DOHH2 (cell line): ENCODE data around the gene TBC1D16.
"Not testable (repeated sequence)": the region's sequence is repeated elsewhere in the genome, so short reads cannot be mapped to it uniquely, and the experiment has no call there.

Experiments
- H3F3A ChIP-seq: fragments of 200-600 bp; sonication (generic), shearing (Covaris generic); 2 replicates; pipeline ENCODE4 v1.6.0; 2016; ENCODE audit warnings: antibody characterized with exemption, mild to moderate bottlenecking; ENCODE audit not compliant: control insufficient read depth, insufficient read depth
- H3K27ac ChIP-seq: fragments of 200-600 bp; sonication (generic); 2 replicates; pipeline ENCODE4 v1.5.1; 2014; ENCODE audit warnings: low read depth, mild to moderate bottlenecking, low read length, moderate library complexity
- H3K27me3 ChIP-seq: fragments of 200-600 bp; sonication (generic); 2 replicates; pipeline ENCODE4 v1.6.1; 2014; ENCODE audit warnings: mild to moderate bottlenecking, low read length, mixed read lengths; ENCODE audit not compliant: control insufficient read depth
- H3K36me3 ChIP-seq: fragments of 200-600 bp; sonication (generic); 2 replicates; pipeline ENCODE4 v1.6.1; 2014; ENCODE audit warnings: mild to moderate bottlenecking, low read length, moderate library complexity, mixed read lengths; ENCODE audit not compliant: control insufficient read depth
- H3K4me1 ChIP-seq: fragments of 200-600 bp; sonication (generic); 2 replicates; pipeline ENCODE4 v1.6.1; 2014; ENCODE audit warnings: mild to moderate bottlenecking, low read length, mixed read lengths; ENCODE audit not compliant: control insufficient read depth
- H3K4me2 ChIP-seq: fragments of 200-600 bp; sonication (generic); 2 replicates; pipeline ENCODE4 v1.6.0; 2014; ENCODE audit warnings: mild to moderate bottlenecking, low read length, moderate library complexity
- H3K4me3 ChIP-seq: fragments of 200-600 bp; sonication (generic); 2 replicates; pipeline ENCODE4 v1.5.1; 2014; ENCODE audit warnings: mild to moderate bottlenecking, low read length, mixed read lengths
- H3K79me2 ChIP-seq: fragments of 200-600 bp; sonication (generic); 2 replicates; pipeline ENCODE4 v1.6.1; 2014; ENCODE audit warnings: mild to moderate bottlenecking, low read length, mixed read lengths; ENCODE audit not compliant: control insufficient read depth
- H3K9me2 ChIP-seq: fragments of 200-600 bp; sonication (generic); replicated peaks from 2 replicates; pipeline ENCODE4 v1.6.1; 2014; ENCODE audit warnings: mild to moderate bottlenecking, low read length, mixed read lengths; ENCODE audit not compliant: control insufficient read depth
- H3K9me3 ChIP-seq: fragments of 200-600 bp; sonication (generic); 2 replicates; pipeline ENCODE4 v1.6.1; 2014; ENCODE audit warnings: antibody characterized with exemption, low read length, mixed read lengths; ENCODE audit not compliant: control insufficient read depth, insufficient read depth
- H4K20me1 ChIP-seq: fragments of 200-600 bp; sonication (generic); 2 replicates; pipeline ENCODE4 v1.6.0; 2014; ENCODE audit warnings: low read depth, mild to moderate bottlenecking, antibody characterized with exemption, low read length, moderate library complexity; ENCODE audit not compliant: control insufficient read depth, insufficient read depth
- EZH2phosphoT487 ChIP-seq: fragments of 200-600 bp; sonication (generic); IDR thresholded peaks from 2 replicates; pipeline ENCODE4 v1.6.1; 2017; ENCODE audit warnings: borderline replicate concordance, mild to moderate bottlenecking, antibody characterized with exemption, low read length, moderate library complexity, mixed read lengths
- TF ChIP-seq, protein P1 (sequence below): fragments of 200-600 bp; sonication (generic); IDR thresholded peaks from one replicate; pipeline ENCODE4 v1.5.1; 2014; ENCODE audit warnings: antibody characterized with exemption, mild to moderate bottlenecking, low read depth, low read length; ENCODE audit not compliant: poor library complexity, severe bottlenecking

The TBC1D16 gene

DNA sequence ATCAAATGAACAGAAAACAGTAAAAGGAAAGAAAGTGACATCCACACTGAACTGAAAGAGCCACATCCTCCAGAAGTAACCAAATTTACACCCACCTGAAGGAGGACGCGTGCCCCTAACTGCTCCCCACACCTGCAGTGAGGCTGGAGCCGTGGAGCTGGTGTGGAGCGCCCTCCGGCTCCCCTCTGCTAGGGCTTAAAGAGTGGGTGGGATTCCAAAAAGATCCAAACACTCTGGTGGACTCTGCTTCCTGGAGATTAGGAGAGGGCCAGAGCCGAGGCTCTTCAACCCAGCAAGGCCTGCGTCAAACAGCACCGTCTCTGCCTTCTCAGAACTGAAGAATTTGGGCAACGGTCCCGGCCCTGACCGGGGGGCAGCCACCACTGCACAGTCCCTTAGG is 16.0 kb upstream of the TBC1D16 start:
- no peaks in the 10 kb centered on the region for H3K9me3 ChIP-seq
- H3K27me3 ChIP-seq = no peaks in the 10 kb centered on the region
- H3K79me2 ChIP-seq = no peaks in the 10 kb centered on the region
- H3K4me1 ChIP-seq = no peaks in the 10 kb centered on the region
- H3K9me2 ChIP-seq = no peaks in the 10 kb centered on the region
- no peaks in the 10 kb centered on the region for H4K20me1 ChIP-seq
- no peak overlapping the region for H3K27ac ChIP-seq
- H3F3A ChIP-seq = no peaks in the 10 kb centered on the region
- no peak overlapping the region for H3K4me2 ChIP-seq
- no peaks in the 10 kb centered on the region for H3K36me3 ChIP-seq
- TF ChIP-seq, protein P1, sequence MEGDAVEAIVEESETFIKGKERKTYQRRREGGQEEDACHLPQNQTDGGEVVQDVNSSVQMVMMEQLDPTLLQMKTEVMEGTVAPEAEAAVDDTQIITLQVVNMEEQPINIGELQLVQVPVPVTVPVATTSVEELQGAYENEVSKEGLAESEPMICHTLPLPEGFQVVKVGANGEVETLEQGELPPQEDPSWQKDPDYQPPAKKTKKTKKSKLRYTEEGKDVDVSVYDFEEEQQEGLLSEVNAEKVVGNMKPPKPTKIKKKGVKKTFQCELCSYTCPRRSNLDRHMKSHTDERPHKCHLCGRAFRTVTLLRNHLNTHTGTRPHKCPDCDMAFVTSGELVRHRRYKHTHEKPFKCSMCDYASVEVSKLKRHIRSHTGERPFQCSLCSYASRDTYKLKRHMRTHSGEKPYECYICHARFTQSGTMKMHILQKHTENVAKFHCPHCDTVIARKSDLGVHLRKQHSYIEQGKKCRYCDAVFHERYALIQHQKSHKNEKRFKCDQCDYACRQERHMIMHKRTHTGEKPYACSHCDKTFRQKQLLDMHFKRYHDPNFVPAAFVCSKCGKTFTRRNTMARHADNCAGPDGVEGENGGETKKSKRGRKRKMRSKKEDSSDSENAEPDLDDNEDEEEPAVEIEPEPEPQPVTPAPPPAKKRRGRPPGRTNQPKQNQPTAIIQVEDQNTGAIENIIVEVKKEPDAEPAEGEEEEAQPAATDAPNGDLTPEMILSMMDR = no peak
- TF ChIP-seq EZH2phosphoT487 = no peak
- no peak overlapping the region for H3K4me3 ChIP-seq

DNA sequence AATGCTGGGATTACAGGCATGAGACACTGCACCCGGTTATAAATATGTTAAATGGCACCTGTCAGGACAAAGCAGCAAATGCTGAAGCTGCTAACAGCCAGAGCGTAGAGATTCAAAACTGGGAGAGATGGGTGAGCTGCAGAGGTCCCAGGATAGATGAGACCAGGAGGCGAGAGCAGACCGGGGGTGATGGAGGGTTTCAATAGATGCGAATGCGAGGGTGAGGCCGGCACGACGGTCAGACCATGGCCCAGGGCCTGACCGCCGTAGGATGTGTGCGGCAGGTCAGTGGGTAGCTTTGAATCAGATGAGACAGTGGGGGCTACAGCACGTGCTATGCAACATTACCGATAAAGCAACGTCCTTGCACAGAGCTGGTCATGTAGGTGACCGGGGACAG is 15.0 kb upstream of the TBC1D16 start:
- H3K4me3 ChIP-seq = no peak overlapping the region
- no peaks in the 10 kb centered on the region for H3K9me2 ChIP-seq
- H3K79me2 ChIP-seq = no peaks in the 10 kb centered on the region
- TF ChIP-seq, protein P1 = no peak
- TF ChIP-seq EZH2phosphoT487 = no peak
- H3K27me3 ChIP-seq = no peaks in the 10 kb centered on the region
- no peak overlapping the region for H3K27ac ChIP-seq
- H3K4me2 ChIP-seq = no peak overlapping the region
- no peaks in the 10 kb centered on the region for H3K9me3 ChIP-seq
- H3K36me3 ChIP-seq = no peaks in the 10 kb centered on the region
- H4K20me1 ChIP-seq = no peaks in the 10 kb centered on the region
- H3F3A ChIP-seq = no peaks in the 10 kb centered on the region
- H3K4me1 ChIP-seq = no peaks in the 10 kb centered on the region

DNA sequence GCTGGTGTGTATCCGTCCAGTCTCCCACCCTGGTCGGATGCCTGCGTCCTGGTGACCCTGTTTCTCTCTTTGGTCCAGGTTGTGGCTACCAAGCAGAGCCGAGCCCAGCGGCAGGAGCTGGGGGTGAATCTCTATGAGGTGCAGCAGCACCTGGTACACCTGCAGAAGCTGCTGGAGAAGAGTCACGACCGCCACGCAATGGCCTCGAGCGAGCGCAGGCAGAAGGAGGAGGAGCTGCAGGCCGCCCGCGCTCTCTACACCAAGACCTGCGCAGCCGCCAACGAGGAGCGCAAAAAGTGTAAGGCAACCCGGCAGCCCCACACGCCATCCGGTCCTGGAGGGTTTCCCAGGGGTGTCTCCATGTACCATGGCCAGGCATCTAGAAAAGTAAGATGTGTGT is 14.3 kb upstream of the TBC1D16 start:
- Histone ChIP-seq H3K27ac (no peak overlapping the region), H4K20me1 (no peaks in the 10 kb centered on the region), H3K9me2 (no peaks in the 10 kb centered on the region), H3K36me3 (no peaks in the 10 kb centered on the region), H3F3A (no peaks in the 10 kb centered on the region), H3K4me1 (no peaks in the 10 kb centered on the region), H3K27me3 (no peaks in the 10 kb centered on the region), H3K79me2 (no peaks in the 10 kb centered on the region), H3K4me2 (no peak overlapping the region), H3K4me3 (no peak overlapping the region), H3K9me3 (no peaks in the 10 kb centered on the region)
- TF ChIP-seq, protein P1 = no peak
- TF ChIP-seq EZH2phosphoT487 = no peak

DNA sequence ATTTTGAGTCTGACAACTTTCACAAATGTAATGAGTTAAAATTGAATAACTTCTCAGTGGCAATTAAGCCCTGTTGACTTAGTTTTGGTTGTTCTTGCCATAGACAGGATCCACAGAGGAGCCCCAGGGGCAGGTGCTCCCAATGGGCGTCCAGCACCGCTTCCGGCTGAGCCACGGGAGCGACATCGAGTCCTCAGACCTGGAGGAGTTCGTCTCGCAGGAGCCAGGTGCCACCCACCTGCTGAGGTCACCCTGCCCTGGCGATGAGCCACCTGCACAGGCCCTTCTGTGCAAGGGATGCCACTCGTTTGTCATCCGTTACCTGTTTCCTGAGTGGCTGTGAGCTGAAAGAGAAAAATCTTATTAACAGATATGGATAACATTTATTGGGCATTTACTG is 11.5 kb upstream of the TBC1D16 start:
- no peaks in the 10 kb centered on the region for H3K36me3 ChIP-seq
- H3K4me2 ChIP-seq = no peak overlapping the region
- H3K4me1 ChIP-seq = no peaks in the 10 kb centered on the region
- no peaks in the 10 kb centered on the region for H4K20me1 ChIP-seq
- TF ChIP-seq, protein P1 = no peak
- no peak for TF ChIP-seq EZH2phosphoT487
- H3K27me3 ChIP-seq = 0 out of 2 replicates have a peak, but pooled peaks cover 2% of the 10 kb centered on the region
- no peak overlapping the region for H3K27ac ChIP-seq
- H3K9me2 ChIP-seq = no peaks in the 10 kb centered on the region
- H3K9me3 ChIP-seq = no peaks in the 10 kb centered on the region
- no peak overlapping the region for H3K4me3 ChIP-seq
- H3F3A ChIP-seq = no peaks in the 10 kb centered on the region
- H3K79me2 ChIP-seq = no peaks in the 10 kb centered on the region

DNA sequence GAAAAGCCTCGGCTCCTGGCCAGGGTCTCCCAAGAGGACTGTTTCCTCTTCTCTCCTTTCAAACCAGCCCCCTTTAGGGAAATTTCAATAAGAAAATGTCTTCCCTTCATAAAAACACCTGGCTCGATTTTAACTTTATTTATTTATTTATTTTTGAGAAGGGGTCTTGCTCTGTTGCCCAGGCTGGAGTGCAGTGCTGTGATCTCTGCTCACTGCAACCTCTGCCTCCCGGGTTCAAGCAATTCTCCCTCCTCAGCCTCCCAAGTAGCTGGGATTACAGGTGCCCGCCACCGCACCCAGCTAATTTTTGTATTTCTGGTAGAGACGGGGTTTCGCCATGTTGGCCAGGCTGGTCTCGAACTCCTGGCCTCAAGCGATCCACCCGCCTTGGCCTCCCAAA is 11.0 kb upstream of the TBC1D16 start:
- not testable (repeated sequence) for H3K4me2 ChIP-seq, H3K9me2 ChIP-seq, H3F3A ChIP-seq, H3K4me1 ChIP-seq, H3K79me2 ChIP-seq, H3K27ac ChIP-seq, H3K36me3 ChIP-seq, H3K9me3 ChIP-seq, H3K27me3 ChIP-seq, H3K4me3 ChIP-seq, H4K20me1 ChIP-seq
